AG09309 (cell line): ENCODE data around the gene EYS.
"Not testable (repeated sequence)": the region's sequence is repeated elsewhere in the genome, so short reads cannot be mapped to it uniquely, and the experiment has no call there.

Experiments used
- DNase-seq: peaks from one replicate; pipeline ENCODE4 v3.0.0-alpha.2; 2010; ENCODE audit warnings: low read depth
- H3K4me3 ChIP-seq: 2 replicates; pipeline ENCODE4 v1.5.1; 2011; ENCODE audit warnings: mild to moderate bottlenecking, low read depth, low read length, moderate library complexity; ENCODE audit not compliant: control insufficient read depth
- CTCF ChIP-seq: IDR thresholded peaks from 2 replicates; pipeline ENCODE4 v1.5.1; 2011; ENCODE audit warnings: mild to moderate bottlenecking, low read depth, low read length, inconsistent platforms; ENCODE audit not compliant: insufficient read depth, control insufficient read depth; ENCODE audit errors: missing control alignments

EYS gene

GRCh38 chr6:65638047-65638831 lies 68.8 kb downstream of the EYS start:
- H3K4me3 ChIP-seq, result no peak overlapping the region
- TF ChIP-seq CTCF, result no peak
- no peak for DNase-seq

GRCh38 chr6:65637289-65638046 lies 69.6 kb downstream of the EYS start:
- no peak for TF ChIP-seq CTCF
- no peak overlapping the region for H3K4me3 ChIP-seq
- DNase-seq, result no peak

- no peak for TF ChIP-seq CTCF
- H3K4me3 ChIP-seq, result no peak overlapping the region
- no peak for DNase-seq
These were observed 73.5 kb downstream of the EYS start for GRCh38 chr6:65633501-65633900.

- DNase-seq, result no peak
- no peak for TF ChIP-seq CTCF
- H3K4me3 ChIP-seq, result no peak overlapping the region
These were observed 75.3 kb downstream of the EYS start for GRCh38 chr6:65631711-65632110.

GRCh38 chr6:65627434-65627999 lies 79.5 kb downstream of the EYS start:
- H3K4me3 ChIP-seq, DNase-seq: not testable (repeated sequence)

GRCh38 chr6:65627015-65627414 lies 80.0 kb downstream of the EYS start:
- H3K4me3 ChIP-seq, result no peak overlapping the region
- no peak for DNase-seq
- no peak for TF ChIP-seq CTCF

- no peak overlapping the region for H3K4me3 ChIP-seq
- no peak for DNase-seq
- no peak for TF ChIP-seq CTCF
These were observed 83.5 kb downstream of the EYS start for GRCh38 chr6:65623566-65623965.
